Stomach (tissue), 4 donors: ENCODE data around the gene OR4E1.
"Not testable (repeated sequence)": the region's sequence is repeated elsewhere in the genome, so short reads cannot be mapped to it uniquely, and the experiment has no call there.

Experiments used
- CTCF ChIP-seq, 7 experiments: fragments of 450-650 bp in 4 of 7; fragments of 200-600 bp in 3 of 7; sonication (generic) in 3 of 7; IDR thresholded peaks; one replicate each; pipeline ENCODE4 v1.5.1; 2016 to 2019; ENCODE audit warnings: antibody characterized with exemption in 7 of 7, control low read depth in 2 of 7, mild to moderate bottlenecking in 1 of 7
- POLR2A ChIP-seq, 4 donors: fragments of 450-650 bp; IDR thresholded peaks; one replicate each; pipeline ENCODE4 v1.6.1; 2016; ENCODE audit warnings: antibody characterized with exemption in 4 of 4, control low read depth in 2 of 4, mild to moderate bottlenecking in 1 of 4, moderate library complexity in 1 of 4

GRCh38 chr14:21630503-21630902, 43.1 kb downstream of the OR4E1 start:
- TF ChIP-seq CTCF, POLR2A (IDR thresholded peaks at IDR 0.05): not testable (repeated sequence)
